GM03348 (cell line): ENCODE results near the gene EDC4.
"Not testable (repeated sequence)": the region's sequence is repeated elsewhere in the genome, so short reads cannot be mapped to it uniquely, and the experiment has no call there.

Experiments
- DNase-seq: peaks from one replicate; pipeline ENCODE4 v3.0.0; 2012; ENCODE audit warnings: low spot score

The EDC4 gene

DNA sequence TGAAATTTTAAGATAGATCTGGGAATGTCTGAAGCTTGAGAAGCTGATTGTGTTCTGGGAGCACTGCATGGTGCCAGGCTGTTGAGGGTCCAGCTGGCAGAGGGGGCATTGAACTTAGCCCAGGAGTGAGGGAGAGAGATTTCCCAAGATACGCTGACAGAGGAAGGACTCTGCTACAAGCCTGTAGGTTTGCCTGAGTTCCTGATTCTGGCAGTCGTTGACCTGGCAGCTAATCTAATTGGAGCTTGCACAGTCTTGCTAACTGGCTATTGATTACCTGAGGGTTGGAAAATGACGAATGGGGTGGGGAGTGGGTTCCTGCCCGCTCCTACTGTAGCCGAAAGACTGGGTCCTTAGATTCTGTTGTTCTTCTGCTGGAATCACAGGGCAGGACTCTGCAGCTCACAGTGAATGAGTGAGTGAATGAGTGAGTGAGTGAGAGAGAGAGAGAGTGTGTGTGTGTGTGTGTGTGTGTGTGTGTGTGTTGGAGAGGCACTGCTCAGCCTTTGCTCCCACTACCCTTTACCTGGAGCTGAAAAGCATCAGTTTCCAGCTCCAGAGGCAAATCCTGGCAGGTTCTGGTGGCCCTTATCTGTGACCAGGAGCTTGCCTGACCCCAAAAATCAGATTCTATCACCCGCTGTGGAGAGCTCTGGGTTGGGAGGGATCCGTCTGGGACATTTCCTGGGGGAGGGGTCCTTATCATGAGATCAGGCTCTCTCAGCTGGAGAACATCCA lies 42.1 kb downstream of the EDC4 start:
- DNase-seq: no peak

DNA sequence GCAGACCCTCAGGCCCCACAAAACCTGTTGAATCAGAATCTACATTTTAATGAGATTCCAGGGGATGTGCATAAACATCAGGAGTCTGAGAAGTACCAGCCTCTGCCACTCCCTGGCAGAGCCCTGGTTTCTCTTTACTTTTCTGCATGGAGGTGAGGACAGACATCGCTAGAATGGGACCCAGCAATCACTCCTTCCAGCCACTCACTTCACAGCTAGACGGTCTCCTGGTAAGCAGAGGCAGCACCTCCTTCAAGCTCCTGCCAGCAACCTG lies 42.6 kb downstream of the EDC4 start:
- not testable (repeated sequence) for DNase-seq

GRCh38 chr16:67915831-67916723 lies 43.2 kb downstream of the EDC4 start:
- DNase-seq: no peak

GRCh38 chr16:67917140-67917851 lies 44.4 kb downstream of the EDC4 start:
- DNase-seq: peak; percentile 56

DNA sequence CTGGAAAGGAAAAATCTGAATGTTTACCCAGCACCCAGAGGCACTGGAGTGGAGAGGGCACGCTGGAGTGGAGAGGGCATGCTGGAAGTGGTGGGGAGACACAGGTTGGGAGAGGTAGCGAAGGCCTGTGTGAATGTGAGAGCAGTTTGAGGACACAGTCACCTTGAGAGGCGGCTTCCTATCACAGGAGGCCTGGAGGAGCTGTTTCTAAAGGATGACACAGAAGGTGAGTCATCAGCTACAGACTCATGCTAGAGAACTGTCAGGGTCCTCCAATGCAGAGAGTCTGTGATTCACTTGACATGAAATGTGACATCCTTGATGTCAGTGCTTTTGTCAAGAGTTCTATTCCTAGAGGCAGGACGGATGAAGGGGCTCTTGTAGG lies 45.0 kb downstream of the EDC4 start:
- peak; percentile 83 for DNase-seq

- no peak for DNase-seq
Measured at GRCh38 chr16:67919622-67920221, 46.9 kb downstream of the EDC4 start.

DNA sequence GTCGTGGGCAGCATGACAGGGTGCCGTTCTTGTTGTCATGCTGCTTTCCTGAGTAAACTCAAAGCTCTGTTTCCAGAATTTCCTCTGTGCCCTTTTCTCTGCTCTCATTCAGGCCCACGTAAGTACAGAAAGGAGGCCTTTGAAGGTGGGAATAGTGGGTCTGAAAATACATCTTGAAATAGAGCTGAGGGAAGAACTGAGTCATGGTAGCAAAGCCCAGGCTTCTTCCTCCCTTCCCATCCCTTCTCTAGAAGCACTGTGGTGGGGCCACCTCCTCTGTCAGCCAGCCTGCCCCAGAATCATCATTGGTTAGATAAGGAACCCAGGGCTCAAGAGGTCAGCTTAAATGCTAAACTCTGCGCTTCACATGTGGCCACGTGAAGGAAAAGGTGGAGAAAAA lies 49.4 kb downstream of the EDC4 start:
- no peak for DNase-seq

GRCh38 chr16:67922740-67923139 lies 49.9 kb downstream of the EDC4 start:
- DNase-seq: no peak

DNA sequence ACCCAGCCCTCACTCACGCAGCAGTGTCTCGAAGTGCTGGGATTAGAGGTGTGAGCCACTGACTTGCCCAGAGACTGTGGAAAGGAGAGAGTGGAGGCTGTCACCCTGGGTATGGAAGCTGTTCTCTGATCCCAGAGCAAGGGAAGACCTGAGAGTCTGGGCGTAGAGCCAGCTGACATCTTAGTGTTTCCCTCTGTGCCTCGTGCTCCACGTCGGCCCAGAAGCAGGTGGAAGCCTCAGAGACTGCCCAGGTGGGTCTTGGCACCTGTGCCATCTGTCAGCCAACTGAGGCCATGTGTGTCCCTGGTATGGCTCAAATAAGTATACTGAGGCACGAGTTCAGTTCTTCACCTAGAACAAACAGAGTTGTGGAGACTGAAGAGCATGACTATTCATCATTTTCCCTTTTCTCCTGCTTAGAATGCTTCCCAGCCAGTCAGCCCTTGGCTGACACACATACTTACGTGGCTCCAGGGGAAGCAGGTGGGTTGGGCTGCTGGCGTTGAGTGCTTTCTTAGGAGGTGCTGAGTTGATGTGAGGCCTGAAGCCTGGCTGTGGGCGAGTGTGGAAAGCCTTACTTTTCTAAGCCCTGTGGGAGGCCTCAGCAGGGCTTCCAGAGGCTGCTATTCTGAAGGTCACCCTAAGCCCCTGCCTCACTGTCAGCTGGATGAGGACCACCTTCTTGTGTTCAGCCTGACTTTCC lies 50.7 kb downstream of the EDC4 start:
- DNase-seq: no peak

GRCh38 chr16:67924140-67924906 lies 51.5 kb downstream of the EDC4 start:
- DNase-seq: no peak

GRCh38 chr16:67926181-67926750 lies 53.4 kb downstream of the EDC4 start:
- DNase-seq: no peak

- no peak for DNase-seq
Measured at GRCh38 chr16:67927131-67927941, 54.5 kb downstream of the EDC4 start.

DNA sequence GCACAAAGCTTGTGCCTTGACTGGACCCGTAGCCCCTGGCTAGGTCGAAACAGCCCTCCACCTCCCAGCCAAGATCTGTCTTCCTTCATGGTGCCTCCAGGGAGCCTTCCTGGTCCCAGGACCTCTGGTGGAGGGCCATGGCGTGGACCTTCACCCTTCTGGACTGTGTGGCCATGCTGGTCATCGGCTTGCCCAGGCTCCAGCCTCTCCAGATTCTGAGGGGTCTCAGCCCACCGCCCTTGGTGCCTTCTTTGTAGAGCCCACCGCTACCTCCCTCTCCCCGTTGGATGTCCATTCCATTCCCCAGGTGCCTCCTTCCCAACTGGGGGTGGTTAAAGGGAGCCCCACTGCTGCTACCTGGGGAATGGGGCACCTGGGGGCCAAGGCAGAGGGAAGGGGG lies 55.3 kb downstream of the EDC4 start:
- DNase-seq: no peak

- DNase-seq: peak; percentile 87
Measured at GRCh38 chr16:67928561-67929364, 55.9 kb downstream of the EDC4 start.

DNA sequence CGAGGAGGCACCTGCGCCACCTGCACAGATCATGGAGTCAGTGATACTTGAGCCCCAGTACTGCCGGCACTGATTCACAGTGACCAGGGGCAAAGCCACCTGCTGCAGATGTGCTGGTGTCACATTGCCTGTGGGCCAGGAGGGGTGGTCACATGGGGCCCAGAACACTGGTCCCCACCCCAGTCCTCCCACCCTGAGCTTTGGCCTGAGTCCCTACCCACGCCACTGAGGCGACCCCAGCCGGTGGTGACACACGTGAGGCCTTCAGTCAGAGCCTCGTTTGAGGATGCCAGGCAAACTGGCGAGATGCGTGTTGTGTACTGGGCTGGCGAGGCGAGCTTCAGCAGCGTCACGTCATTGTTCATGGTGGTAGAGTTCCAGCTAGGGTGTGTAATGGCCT lies 57.3 kb downstream of the EDC4 start:
- no peak for DNase-seq

GRCh38 chr16:67930678-67931211 lies 57.9 kb downstream of the EDC4 start:
- no peak for DNase-seq
